ENCODE measurements around the gene THOC7. TPM values are rescaled to one million over a fixed set of nuclear protein-coding genes. Genes with fewer than 3 reads are reported as not detected.

Gene THOC7
- total RNA-seq, 1 donor from 2014 or later: 61.6 TPM

GRCh38 chr3:63798949-63799348, 64.7 kb downstream of the THOC7 start:
- FAIRE-seq: no peak
- no peaks in the 10 kb centered on the region for H3K4me1 ChIP-seq (ENCODE audit: insufficient read depth, low read length)
- no peaks in the 10 kb centered on the region for H3K9me3 Mint-ChIP-seq (ENCODE audit: unreplicated experiment)
- no peaks in the 10 kb centered on the region for H3K36me3 ChIP-seq (ENCODE audit: insufficient read depth, low read length)
- H4K20me1 ChIP-seq (ENCODE audit: insufficient read depth, low read length): no peaks in the 10 kb centered on the region
- no peak overlapping the region for H3K4me3 Mint-ChIP-seq (ENCODE audit: unreplicated experiment)
- H3K27ac ChIP-seq (ENCODE audit: low read depth, low read length): no peak overlapping the region
- no peaks in the 10 kb centered on the region for H3K27me3 Mint-ChIP-seq (ENCODE audit: low read depth, unreplicated experiment)
- H3K9ac ChIP-seq (ENCODE audit: low read length): no peak overlapping the region
- H3K4me1 Mint-ChIP-seq (ENCODE audit: low read depth, unreplicated experiment): no peaks in the 10 kb centered on the region
- no peak overlapping the region for H3K4me3 ChIP-seq (ENCODE audit: insufficient read depth, low read depth, low read length)
- no peak overlapping the region for H3K27ac Mint-ChIP-seq (ENCODE audit: unreplicated experiment)
- no peak overlapping the region for H3K4me2 ChIP-seq (ENCODE audit: low read length)
- TF ChIP-seq EZH2 (IDR thresholded peaks at IDR 0.05; ENCODE audit: insufficient read depth, low read length) (no peak), CTCF (IDR thresholded peaks at IDR 0.05; ENCODE audit: insufficient read depth, low read depth, low read length) (no peak)
- H3K79me2 ChIP-seq (ENCODE audit: insufficient read depth, low read length): no peaks in the 10 kb centered on the region
- no peak for DNase-seq (ENCODE audit: low read depth)
- H2AFZ ChIP-seq (ENCODE audit: low read depth, low read length): no peak overlapping the region
- no peaks in the 10 kb centered on the region for H3K9me3 ChIP-seq (ENCODE audit: insufficient read depth, low read depth, low read length)
- H3K36me3 Mint-ChIP-seq (ENCODE audit: low read depth, unreplicated experiment): no peaks in the 10 kb centered on the region
- no peaks in the 10 kb centered on the region for H3K27me3 ChIP-seq (ENCODE audit: insufficient read depth, low read length)

GRCh38 chr3:63798544-63798943, 65.1 kb downstream of the THOC7 start:
- H3K27me3 ChIP-seq (ENCODE audit: insufficient read depth, low read length): no peaks in the 10 kb centered on the region
- FAIRE-seq: no peak
- H3K9ac ChIP-seq (ENCODE audit: low read length): no peak overlapping the region
- DNase-seq (ENCODE audit: low read depth): no peak
- Mint-ChIP-seq H3K9me3 (ENCODE audit: unreplicated experiment) (no peaks in the 10 kb centered on the region), H3K4me3 (ENCODE audit: unreplicated experiment) (no peak overlapping the region), H3K36me3 (ENCODE audit: low read depth, unreplicated experiment) (no peaks in the 10 kb centered on the region), H3K27ac (ENCODE audit: unreplicated experiment) (no peak overlapping the region), H3K27me3 (ENCODE audit: low read depth, unreplicated experiment) (no peaks in the 10 kb centered on the region), H3K4me1 (ENCODE audit: low read depth, unreplicated experiment) (no peaks in the 10 kb centered on the region)
- TF ChIP-seq EZH2 (IDR thresholded peaks at IDR 0.05; ENCODE audit: insufficient read depth, low read length): no peak
- no peak for TF ChIP-seq CTCF (IDR thresholded peaks at IDR 0.05; ENCODE audit: insufficient read depth, low read depth, low read length)
- no peaks in the 10 kb centered on the region for H3K9me3 ChIP-seq (ENCODE audit: insufficient read depth, low read depth, low read length)
- no peak overlapping the region for H3K4me3 ChIP-seq (ENCODE audit: insufficient read depth, low read depth, low read length)
- H3K27ac ChIP-seq (ENCODE audit: low read depth, low read length): no peak overlapping the region
- H3K4me2 ChIP-seq (ENCODE audit: low read length): no peak overlapping the region
- H3K36me3 ChIP-seq (ENCODE audit: insufficient read depth, low read length): no peaks in the 10 kb centered on the region
- no peaks in the 10 kb centered on the region for H3K79me2 ChIP-seq (ENCODE audit: insufficient read depth, low read length)
- no peaks in the 10 kb centered on the region for H4K20me1 ChIP-seq (ENCODE audit: insufficient read depth, low read length)
- H3K4me1 ChIP-seq (ENCODE audit: insufficient read depth, low read length): no peaks in the 10 kb centered on the region
- no peak overlapping the region for H2AFZ ChIP-seq (ENCODE audit: low read depth, low read length)

GRCh38 chr3:63795438-63795837, 68.2 kb downstream of the THOC7 start:
- H2AFZ ChIP-seq (ENCODE audit: low read depth, low read length): no peak overlapping the region
- no peaks in the 10 kb centered on the region for H3K36me3 ChIP-seq (ENCODE audit: insufficient read depth, low read length)
- H3K9me3 ChIP-seq (ENCODE audit: insufficient read depth, low read depth, low read length): no peaks in the 10 kb centered on the region
- no peaks in the 10 kb centered on the region for H4K20me1 ChIP-seq (ENCODE audit: insufficient read depth, low read length)
- H3K27ac ChIP-seq (ENCODE audit: low read depth, low read length): no peak overlapping the region
- no peaks in the 10 kb centered on the region for H3K9me3 Mint-ChIP-seq (ENCODE audit: unreplicated experiment)
- H3K4me1 Mint-ChIP-seq (ENCODE audit: low read depth, unreplicated experiment): peaks cover 3% of the 10 kb centered on the region
- peaks cover 5% of the 10 kb centered on the region for H3K4me1 ChIP-seq (ENCODE audit: insufficient read depth, low read length)
- H3K27ac Mint-ChIP-seq (ENCODE audit: unreplicated experiment): no peak overlapping the region
- H3K27me3 Mint-ChIP-seq (ENCODE audit: low read depth, unreplicated experiment): no peaks in the 10 kb centered on the region
- H3K4me3 Mint-ChIP-seq (ENCODE audit: unreplicated experiment): no peak overlapping the region
- no peaks in the 10 kb centered on the region for H3K36me3 Mint-ChIP-seq (ENCODE audit: low read depth, unreplicated experiment)
- DNase-seq (ENCODE audit: low read depth) (no peak), FAIRE-seq (no peak)
- no peak overlapping the region for H3K4me3 ChIP-seq (ENCODE audit: insufficient read depth, low read depth, low read length)
- TF ChIP-seq CTCF (IDR thresholded peaks at IDR 0.05; ENCODE audit: insufficient read depth, low read depth, low read length) (no peak), EZH2 (IDR thresholded peaks at IDR 0.05; ENCODE audit: insufficient read depth, low read length) (no peak)
- no peak overlapping the region for H3K4me2 ChIP-seq (ENCODE audit: low read length)
- H3K27me3 ChIP-seq (ENCODE audit: insufficient read depth, low read length): no peaks in the 10 kb centered on the region
- H3K9ac ChIP-seq (ENCODE audit: low read length): no peak overlapping the region
- no peaks in the 10 kb centered on the region for H3K79me2 ChIP-seq (ENCODE audit: insufficient read depth, low read length)

Measured in astrocyte (in vitro differentiated cells and primary cell).